Measurements from ENCODE around the gene TRAPPC1.
"Not testable (repeated sequence)": the region's sequence is repeated elsewhere in the genome, so short reads cannot be mapped to it uniquely, and the experiment has no call there.

The TRAPPC1 gene

GRCh38 chr17:7931709-7932482, at the start of gene TRAPPC1, which contains the start of gene CNTROB:
TRAPPC1 (minus strand) TSS chr17:7931946; CDS start chr17:7931829, 117 bp downstream.
CNTROB (plus strand) TSS chr17:7932206; CDS start chr17:7933080, 874 bp downstream.
- peak; percentile 98 to 100 (median 99) for DNase-seq (ENCODE audit: low read depth in 2 of 3, low spot score in 1 of 3)

- DNase-seq (ENCODE audit: low read depth in 2 of 3, low spot score in 1 of 3) = no peak
These were observed 46.1 kb upstream of the TRAPPC1 start for GRCh38 chr17:7977805-7978204.

GRCh38 chr17:7977039-7977438, 45.3 kb upstream of the TRAPPC1 start:
- no peak for DNase-seq (ENCODE audit: low read depth in 2 of 3, low spot score in 1 of 3)

GRCh38 chr17:7974638-7975131, 42.9 kb upstream of the TRAPPC1 start:
- DNase-seq (ENCODE audit: low read depth in 2 of 3, low spot score in 1 of 3) = no peak

GRCh38 chr17:7972131-7972785, 40.5 kb upstream of the TRAPPC1 start:
- DNase-seq (ENCODE audit: low read depth in 2 of 3, low spot score in 1 of 3) = no peak

- DNase-seq (ENCODE audit: low read depth in 2 of 3, low spot score in 1 of 3) = no peak
These were observed 39.9 kb upstream of the TRAPPC1 start for GRCh38 chr17:7971651-7972050.

- no peak for DNase-seq (ENCODE audit: low read depth in 2 of 3, low spot score in 1 of 3)
These were observed 37.7 kb upstream of the TRAPPC1 start for GRCh38 chr17:7969433-7969832.

GRCh38 chr17:7967751-7968150, 36.0 kb upstream of the TRAPPC1 start:
- no peak for DNase-seq (ENCODE audit: low read depth in 2 of 3, low spot score in 1 of 3)

- DNase-seq (ENCODE audit: low read depth in 2 of 3, low spot score in 1 of 3) = no peak
These were observed 29.7 kb upstream of the TRAPPC1 start for GRCh38 chr17:7961421-7961820.

- DNase-seq (ENCODE audit: low read depth in 2 of 3, low spot score in 1 of 3) = no peak
These were observed 27.9 kb upstream of the TRAPPC1 start for GRCh38 chr17:7959503-7960253.

GRCh38 chr17:7956228-7956965, 24.7 kb upstream of the TRAPPC1 start:
- DNase-seq (ENCODE audit: low read depth in 2 of 3, low spot score in 1 of 3) = no peak

- DNase-seq (ENCODE audit: low read depth in 2 of 3, low spot score in 1 of 3) = no peak
These were observed 23.9 kb upstream of the TRAPPC1 start for GRCh38 chr17:7955414-7956227.

- not testable (repeated sequence) for DNase-seq (ENCODE audit: low read depth in 2 of 3, low spot score in 1 of 3)
These were observed 21.5 kb upstream of the TRAPPC1 start for GRCh38 chr17:7953266-7953665.

GRCh38 chr17:7951143-7951792, 19.5 kb upstream of the TRAPPC1 start:
- peak in 2 of 3 donors; percentile 15 to 30 for DNase-seq (ENCODE audit: low read depth in 2 of 3, low spot score in 1 of 3)

- DNase-seq (ENCODE audit: low read depth in 2 of 3, low spot score in 1 of 3) = no peak
These were observed 18.8 kb upstream of the TRAPPC1 start for GRCh38 chr17:7950578-7950977.

- DNase-seq (ENCODE audit: low read depth in 2 of 3, low spot score in 1 of 3) = no peak
These were observed 15.9 kb upstream of the TRAPPC1 start for GRCh38 chr17:7947651-7948050.

GRCh38 chr17:7946441-7946840, 14.7 kb upstream of the TRAPPC1 start:
- DNase-seq (ENCODE audit: low read depth in 2 of 3, low spot score in 1 of 3) = no peak

- DNase-seq (ENCODE audit: low read depth in 2 of 3, low spot score in 1 of 3) = no peak
These were observed 13.9 kb upstream of the TRAPPC1 start for GRCh38 chr17:7945651-7946050.

GRCh38 chr17:7944326-7944725, 12.6 kb upstream of the TRAPPC1 start:
- no peak for DNase-seq (ENCODE audit: low read depth in 2 of 3, low spot score in 1 of 3)

- DNase-seq (ENCODE audit: low read depth in 2 of 3, low spot score in 1 of 3) = no peak
These were observed 11.5 kb upstream of the TRAPPC1 start for GRCh38 chr17:7943291-7943690.

All from stimulated activated CD4-positive, alpha-beta T cell treated with anti-CD3 and anti-CD28 coated beads, Interleukin-12 subunit alpha, Interleukin-12 subunit beta, amount 100 ng/mL, for 48 hours (primary cell).